HG03378 (cell line): ENCODE measurements around the gene IMPACT.

ENCODE experiments used
- ATAC-seq: cut with Tn5 transposase; IDR thresholded peaks from one replicate; pipeline ENCODE4 v1.9.1; 2021; ENCODE audit warnings: mild to moderate bottlenecking, moderate library complexity; ENCODE audit not compliant: unreplicated experiment

IMPACT gene

DNA sequence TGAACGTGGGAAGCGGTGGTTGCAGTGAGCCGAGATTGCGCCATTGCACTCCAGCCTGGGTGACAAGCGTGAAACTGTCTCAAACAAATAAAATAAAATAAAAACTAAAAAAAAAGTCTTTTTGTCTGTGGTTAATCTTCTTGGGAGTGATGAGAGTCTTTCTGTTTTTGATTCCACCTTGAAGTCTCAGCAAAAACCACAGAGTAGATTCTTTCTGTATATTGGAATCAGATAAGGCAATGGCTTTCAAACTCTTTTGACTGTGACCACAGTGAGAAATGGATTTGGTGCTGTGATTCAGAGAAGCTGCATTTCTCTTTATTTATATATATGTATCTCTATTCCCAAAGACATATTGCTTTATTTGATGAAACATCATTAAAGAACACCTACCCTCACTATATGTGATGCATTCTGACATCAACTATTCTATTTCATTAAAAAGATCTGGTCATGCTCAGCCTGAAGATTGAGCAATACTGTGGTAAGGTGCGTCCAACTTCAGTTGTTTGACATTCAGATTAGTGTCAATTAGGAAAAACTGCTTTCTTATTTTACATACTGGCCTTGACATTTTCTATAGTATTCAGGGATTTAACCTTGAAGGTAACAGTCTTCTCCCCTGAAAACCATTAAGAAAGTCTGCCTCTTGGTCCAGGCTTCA, 49.6 kb downstream of the IMPACT start:
- no peak for ATAC-seq

DNA sequence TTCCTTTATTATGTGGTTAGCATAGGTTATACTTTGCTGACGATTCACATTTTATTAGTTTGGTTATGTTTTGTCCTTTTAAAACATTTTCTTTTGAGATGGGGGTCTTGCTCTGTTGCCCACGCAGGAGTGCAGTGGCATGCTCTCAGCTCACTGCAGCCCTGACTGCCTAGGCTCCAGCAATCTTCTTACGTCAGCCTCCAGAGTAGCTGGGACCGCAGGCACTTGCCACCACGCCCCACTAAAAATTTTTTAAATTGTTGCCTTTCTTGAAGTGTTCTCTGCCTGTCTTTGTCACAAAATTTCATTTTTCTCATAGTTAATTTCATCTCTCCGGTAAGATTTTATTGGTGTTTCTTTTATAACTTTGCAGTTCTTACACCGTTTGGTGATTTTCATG, 52.9 kb downstream of the IMPACT start:
- no peak for ATAC-seq

DNA sequence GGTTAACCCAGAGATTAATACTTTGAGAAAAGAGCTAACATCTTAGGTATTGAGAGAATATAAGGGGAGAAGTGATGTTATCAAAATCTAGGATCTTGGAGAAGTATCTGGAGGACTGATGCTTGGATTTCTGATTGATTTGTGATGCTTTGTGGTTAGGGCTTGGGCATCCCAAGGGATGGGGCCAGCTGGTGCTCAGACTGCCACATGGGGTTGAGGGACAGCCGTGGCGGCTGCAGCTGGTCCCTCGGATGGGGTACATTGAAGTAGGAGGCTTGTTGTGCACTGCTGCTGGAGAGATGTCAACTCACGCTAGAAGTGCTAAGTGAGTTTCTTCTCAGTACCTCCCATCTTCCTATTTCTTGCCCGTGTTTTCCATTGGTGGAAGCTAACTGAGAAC, 56.4 kb downstream of the IMPACT start:
- ATAC-seq = no peak

DNA sequence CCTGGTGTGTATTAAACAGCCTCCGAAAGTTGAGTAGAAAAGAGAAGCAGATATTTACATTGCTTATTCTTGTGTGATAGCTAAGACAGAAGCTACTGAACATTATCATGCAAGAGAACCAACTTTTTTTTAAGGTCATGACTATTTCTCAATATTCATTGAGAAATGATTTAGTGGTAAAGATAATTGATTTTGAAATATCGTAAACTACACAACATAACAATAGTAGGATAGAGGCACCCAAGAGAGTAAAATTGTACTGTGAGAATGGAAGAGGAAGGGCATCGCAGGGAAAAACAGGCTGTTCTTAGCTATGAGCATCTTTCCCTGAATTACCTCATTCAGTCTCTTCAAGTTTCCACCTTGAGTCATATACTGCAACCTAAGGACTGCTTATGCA, 59.2 kb downstream of the IMPACT start:
- ATAC-seq = no peak

DNA sequence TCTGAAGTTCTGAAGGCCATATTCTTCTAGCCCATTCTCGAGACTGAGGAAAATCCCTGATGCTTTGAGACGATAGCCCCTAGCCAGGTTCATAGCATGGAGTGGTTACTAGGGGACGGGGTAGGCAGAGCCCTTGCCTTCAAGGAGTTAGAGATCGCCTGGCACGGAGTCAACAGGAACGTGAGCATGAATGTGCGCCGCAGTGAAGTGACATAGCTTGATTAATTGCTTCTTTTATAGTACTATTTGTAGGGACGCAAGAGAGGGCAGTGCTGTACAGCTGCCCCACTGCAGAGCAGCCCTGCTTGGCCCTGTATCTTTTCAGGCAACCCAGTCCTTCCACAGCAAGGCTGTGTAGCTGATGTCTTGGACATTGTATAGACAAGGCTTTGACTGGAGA, 60.2 kb downstream of the IMPACT start:
- ATAC-seq = no peak

DNA sequence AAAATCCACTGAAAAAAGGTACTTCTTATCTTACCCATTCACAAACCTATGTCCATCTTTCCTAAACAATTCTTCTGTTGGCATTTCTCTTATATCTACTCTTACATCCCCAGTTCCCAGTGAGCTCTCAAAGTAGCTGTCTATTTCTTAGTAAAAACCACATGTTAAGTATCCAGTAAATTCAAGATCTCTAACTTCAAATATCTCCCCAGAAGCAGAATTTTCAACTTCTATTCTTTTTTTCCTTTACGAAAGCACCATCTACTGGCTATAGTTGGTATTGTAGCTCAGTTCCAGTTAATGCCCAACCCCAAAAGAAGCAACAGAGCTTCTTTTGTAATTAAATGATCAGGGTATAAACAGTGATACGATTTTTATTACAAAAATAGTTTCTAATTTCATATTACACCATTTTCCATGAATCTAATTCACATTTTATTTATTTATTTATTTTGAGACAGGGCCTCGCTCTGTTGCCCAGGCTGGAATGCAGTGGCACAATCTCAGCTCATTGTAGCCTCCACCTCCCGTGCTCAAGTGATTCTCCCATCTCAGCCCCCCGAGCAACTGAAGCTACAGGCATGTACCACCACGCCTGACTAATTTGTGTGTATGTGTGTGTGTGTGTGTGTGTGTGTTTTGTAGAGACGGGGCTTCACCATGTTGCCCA, 62.5 kb downstream of the IMPACT start:
- no peak for ATAC-seq

DNA sequence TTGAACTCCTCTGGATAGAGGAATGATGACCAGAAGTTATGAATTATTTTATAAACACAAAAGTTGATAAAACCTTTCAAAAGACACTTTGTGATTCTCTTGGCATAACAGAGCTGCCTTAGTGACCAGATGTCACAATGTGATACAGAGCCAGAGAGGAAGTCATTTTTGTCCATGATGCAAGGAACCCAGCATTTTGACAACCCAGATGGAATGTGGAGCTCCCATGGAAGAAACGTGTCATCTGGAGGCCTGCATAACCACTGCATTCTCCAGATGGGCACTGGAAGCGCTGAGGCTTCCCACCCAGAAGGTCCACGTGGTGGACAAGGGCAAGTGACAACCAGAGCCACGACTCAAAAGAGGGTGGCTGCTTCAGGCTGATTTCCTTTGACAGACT, 64.1 kb downstream of the IMPACT start:
- no peak for ATAC-seq

DNA sequence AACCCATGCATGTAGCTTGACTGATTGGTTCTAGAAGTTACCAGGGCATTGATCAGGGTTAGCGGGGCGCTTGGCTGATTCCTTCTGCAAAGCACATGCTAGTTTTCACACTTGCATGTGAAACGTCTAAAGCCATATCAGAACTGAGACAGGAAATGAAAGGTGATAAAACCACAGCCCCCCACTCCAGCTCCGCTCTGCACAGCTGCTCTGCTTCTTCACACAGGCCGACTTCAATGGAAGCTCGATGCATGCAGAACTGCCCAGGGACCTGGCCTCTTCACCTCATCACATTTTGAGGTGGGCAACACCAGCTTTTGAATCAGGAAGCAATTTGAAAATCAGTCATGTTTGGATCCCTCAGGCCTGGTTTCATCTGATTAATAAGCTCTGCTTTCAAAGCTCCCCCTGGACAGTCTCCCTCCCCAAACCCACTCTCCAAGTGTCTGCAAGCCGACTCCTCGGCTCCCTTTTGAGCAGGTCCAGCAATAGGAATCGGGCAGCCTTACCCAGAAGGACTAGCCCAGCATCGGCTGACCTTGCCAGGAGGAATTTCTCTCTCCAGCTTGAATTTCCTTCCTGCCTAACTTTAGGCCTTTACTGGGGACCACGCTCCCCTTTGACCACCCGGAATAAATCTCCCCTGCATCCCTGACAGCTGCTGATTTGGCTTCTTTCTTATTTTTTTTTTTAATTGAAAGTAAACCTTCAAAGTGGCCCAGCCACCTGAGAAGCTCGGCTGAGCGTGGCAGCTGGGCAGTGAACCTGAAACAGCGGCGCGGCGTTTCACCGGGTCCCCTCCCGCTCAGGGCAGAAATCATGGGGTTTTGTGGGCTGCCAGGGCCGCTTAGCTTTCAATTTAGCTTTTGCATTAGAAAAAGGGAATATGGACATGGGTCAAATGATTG, 65.7 kb downstream of the IMPACT start:
- peak; percentile 84 for ATAC-seq

DNA sequence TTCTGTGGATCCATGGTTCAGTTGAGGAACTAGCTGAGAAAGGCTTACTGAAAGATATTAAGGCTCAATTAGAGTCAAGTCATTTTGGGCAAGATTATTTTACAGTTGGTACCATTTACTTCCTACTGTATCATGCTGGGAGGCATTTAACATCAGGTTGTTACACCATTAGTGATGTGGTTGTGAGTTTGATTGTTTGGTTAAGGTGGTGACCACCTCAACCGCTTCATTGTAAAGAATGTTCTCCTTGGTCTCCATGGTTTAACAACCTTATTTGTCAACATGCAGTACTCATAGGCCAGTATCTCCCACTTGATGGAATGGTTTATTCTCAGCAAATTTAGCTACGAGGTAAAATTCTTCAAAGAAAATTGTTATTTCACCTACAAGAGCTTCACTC, 68.1 kb downstream of the IMPACT start:
- no peak for ATAC-seq

DNA sequence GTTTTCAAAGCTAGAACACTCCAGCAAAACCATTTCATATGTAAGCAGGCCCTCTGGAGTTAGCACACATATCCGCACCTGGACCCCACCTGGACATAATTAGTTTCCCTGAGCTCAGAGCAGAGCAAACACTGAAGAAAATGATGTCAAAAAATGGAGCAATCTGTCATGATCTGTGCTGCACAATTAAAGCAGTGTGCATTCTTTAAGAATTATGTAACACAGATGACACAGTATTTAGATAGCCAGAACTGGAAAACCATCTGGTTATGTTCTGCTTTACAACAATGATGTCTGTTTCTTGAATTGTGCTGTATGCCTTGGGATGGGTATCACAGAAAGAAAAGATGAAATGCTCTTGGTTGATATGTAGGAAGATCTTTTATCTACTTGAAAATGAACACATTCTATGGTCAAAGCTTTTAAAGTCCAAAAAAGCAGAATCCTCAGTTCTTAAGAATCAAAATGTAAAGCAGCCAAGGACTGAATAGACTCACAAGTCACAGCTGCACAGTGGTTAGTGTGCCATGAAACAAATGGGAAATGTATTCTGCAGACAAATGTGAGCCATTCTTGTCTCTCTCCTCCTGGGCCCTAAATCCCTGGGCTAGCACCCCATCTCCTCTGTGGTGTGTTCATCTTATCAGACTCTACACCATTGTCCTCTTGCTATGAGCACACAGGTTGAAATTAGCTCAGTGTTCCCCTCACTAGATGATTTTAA, 70.7 kb downstream of the IMPACT start:
- no peak for ATAC-seq

DNA sequence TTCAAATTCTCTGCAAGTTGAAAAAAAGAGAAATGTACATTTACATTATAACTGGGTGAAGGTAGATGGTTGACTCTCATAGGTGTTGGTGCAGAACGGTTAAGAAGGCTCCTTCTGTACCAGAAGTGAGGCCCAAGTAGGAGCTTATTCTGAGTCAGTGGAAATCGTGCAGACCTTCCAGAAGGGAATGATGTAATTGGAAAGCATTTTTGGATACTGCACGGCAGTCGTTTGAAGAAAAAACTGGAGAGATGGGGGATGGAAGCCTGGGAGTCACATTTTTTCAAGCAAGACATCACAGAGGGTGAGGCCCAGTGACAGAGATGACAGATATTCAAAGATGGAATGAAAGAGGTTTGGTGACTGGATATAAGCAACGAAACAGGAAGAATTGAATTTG, 73.3 kb downstream of the IMPACT start:
- no peak for ATAC-seq

DNA sequence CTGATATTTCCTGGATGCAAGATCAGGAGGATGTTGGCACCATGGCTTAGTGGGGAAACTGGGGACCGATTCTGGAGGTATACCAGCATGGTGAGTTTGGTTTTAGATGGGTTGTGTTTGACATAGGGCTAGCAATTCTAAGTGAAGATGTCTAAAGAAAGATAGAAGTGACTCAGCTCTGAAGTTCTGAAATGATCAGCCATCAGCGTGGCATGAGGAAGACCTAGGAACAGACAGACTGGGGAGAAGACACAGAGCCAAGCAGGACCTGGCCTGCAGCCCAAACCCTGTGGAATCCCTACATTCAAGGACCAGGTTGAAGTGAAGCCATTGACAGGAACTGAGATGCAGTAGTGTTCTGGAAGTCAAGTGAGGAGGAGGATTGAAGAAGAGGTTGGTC, 73.7 kb downstream of the IMPACT start:
- no peak for ATAC-seq

DNA sequence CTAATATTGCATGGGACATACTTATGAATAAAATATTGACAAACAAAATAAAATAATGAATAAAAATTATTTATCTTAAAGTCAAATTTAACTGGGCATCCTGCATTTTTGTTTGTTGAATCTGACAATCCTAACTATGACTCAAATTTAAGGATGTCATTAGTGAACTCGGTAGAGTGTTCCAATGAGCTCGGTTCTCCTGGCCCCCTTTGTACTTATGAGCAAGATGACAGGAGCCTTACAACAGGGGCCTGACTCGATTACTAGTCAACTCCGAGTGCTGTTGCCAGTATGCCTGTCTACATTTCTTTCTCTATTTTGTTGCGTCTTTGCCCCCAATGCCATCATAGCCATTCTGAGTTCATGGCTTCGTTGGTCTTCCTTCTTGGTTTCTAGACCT, 74.3 kb downstream of the IMPACT start:
- ATAC-seq = no peak

DNA sequence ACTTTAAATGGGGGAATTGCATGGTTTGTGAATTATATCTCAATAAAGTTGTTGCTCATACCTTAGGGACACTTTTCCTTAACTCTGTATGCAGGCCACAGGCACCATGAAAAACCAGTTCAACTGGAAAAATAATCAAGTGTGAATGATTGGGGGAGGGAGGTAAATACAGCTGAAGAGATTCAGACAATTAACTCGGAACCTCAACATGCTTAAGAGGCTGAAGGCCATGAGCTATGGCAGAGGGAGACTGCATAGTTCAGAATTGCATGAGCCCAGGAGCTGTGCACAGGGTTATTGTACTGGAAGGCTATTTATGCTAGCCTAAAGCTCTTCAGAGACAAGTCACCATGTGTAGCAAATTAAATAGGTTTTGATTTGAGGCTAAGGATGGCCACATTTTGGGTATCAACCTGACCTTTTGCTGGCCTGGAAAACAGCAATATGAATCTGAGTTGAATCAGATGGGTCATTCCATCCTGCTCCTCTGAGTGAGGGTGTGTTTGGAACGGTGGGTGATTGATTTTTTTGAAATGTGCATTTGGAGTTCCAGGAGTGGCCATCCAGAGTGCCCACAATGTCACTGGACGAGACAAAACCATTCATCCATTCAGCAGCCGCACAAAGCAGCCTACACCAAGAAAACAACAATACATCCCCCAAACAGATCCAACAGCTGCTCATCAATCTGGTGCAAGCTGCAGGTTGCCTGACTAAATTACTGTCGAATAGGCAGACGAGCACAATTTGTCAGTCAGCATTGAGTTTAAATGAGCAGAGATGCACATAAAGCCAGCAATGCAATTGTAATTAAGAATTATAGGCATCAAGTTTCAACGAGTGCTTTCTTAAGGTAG, 76.4 kb downstream of the IMPACT start:
- no peak for ATAC-seq
